ENCODE results near the gene APLP1. TPM values are rescaled to one million over a fixed set of nuclear protein-coding genes. Genes with fewer than 3 reads are reported as not detected.

APLP1 gene
- total RNA-seq, 1 experiment from 2014 or later = 14.9 TPM

DNA sequence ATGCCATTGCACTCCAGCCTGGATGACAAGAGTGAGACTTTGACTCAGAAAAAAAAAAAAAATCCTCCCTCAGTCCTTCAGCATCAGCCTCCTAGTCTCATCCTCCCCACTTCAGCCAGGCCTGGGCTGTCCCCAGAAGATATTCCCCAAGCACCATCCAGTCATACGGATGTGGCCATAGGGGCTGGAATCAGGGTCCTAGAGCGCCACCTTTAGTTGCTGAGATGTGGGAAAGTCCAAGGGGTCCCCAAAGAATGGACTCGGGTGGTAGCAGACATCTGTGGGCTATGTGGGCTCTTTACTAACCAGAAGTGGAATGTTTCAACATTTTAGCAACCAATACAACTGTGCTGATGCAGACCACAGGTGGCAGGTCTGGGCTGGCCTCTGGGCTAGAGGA is 42.8 kb downstream of the APLP1 start:
- H3K27ac ChIP-seq (ENCODE audit: low read depth, low read length, poor library complexity, severe bottlenecking) = no peak overlapping the region
- TF ChIP-seq, protein P1, sequence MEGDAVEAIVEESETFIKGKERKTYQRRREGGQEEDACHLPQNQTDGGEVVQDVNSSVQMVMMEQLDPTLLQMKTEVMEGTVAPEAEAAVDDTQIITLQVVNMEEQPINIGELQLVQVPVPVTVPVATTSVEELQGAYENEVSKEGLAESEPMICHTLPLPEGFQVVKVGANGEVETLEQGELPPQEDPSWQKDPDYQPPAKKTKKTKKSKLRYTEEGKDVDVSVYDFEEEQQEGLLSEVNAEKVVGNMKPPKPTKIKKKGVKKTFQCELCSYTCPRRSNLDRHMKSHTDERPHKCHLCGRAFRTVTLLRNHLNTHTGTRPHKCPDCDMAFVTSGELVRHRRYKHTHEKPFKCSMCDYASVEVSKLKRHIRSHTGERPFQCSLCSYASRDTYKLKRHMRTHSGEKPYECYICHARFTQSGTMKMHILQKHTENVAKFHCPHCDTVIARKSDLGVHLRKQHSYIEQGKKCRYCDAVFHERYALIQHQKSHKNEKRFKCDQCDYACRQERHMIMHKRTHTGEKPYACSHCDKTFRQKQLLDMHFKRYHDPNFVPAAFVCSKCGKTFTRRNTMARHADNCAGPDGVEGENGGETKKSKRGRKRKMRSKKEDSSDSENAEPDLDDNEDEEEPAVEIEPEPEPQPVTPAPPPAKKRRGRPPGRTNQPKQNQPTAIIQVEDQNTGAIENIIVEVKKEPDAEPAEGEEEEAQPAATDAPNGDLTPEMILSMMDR (conservative IDR thresholded peaks at IDR 0.05; ENCODE audit: low read depth, low read length) = no peak
- TF ChIP-seq EZH2 (IDR thresholded peaks at IDR 0.05; ENCODE audit: borderline replicate concordance, low read depth, low read length, poor library complexity, severe bottlenecking) = no peak
- CTCF ChIA-PET = no interaction called here
- H3K36me3 ChIP-seq (ENCODE audit: insufficient read depth, low read length, poor library complexity, severe bottlenecking) = no peaks in the 10 kb centered on the region
- no peak for DNase-seq (ENCODE audit: low spot score)
- intact Hi-C loops (cut with micrococcal nuclease; ENCODE audit: unreplicated experiment) = no loop called here
- H3K4me1 ChIP-seq (ENCODE audit: insufficient read depth, low read length, poor library complexity, severe bottlenecking) = no peaks in the 10 kb centered on the region
- no TSS peak for BruUV-seq (replicated peaks)
- H3K9me3 ChIP-seq (ENCODE audit: low read depth, low read length, poor library complexity, severe bottlenecking) = no peaks in the 10 kb centered on the region
- POLR2A ChIA-PET (ENCODE audit: low non-redundant PET) = no interaction called here
- no peak overlapping the region for H3K4me3 ChIP-seq (ENCODE audit: low read depth, low read length, poor library complexity, severe bottlenecking)
- no peaks in the 10 kb centered on the region for H3K27me3 ChIP-seq (replicated peaks; ENCODE audit: insufficient read depth, low read depth, low read length, poor library complexity)

DNA sequence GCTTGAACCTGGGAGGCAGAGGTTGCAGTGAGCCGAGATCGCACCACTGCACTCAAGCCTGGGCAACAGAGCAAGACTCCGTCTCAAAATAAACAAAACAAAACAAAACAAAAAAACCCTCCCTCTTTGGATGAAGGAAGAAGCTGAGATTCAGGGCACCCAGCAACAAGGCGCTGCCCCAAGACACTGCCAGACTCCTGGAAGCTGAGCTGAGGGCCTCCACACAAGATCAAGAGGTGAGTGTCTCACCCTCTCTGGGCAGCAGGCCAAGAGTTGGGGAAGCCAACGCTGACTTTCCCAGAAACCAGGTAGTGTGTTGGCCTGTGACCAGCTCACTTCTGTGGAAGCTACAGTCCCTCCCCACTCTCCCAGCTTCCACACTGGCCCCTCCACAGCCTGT is 43.4 kb downstream of the APLP1 start:
- Histone ChIP-seq H3K27ac (ENCODE audit: low read depth, low read length, poor library complexity, severe bottlenecking) (no peak overlapping the region), H3K4me1 (ENCODE audit: insufficient read depth, low read length, poor library complexity, severe bottlenecking) (no peaks in the 10 kb centered on the region), H3K9me3 (ENCODE audit: low read depth, low read length, poor library complexity, severe bottlenecking) (no peaks in the 10 kb centered on the region), H3K27me3 (replicated peaks; ENCODE audit: insufficient read depth, low read depth, low read length, poor library complexity) (no peaks in the 10 kb centered on the region), H3K36me3 (ENCODE audit: insufficient read depth, low read length, poor library complexity, severe bottlenecking) (no peaks in the 10 kb centered on the region), H3K4me3 (ENCODE audit: low read depth, low read length, poor library complexity, severe bottlenecking) (no peak overlapping the region)
- ChIA-PET CTCF (no interaction called here), POLR2A (ENCODE audit: low non-redundant PET) (no interaction called here)
- intact Hi-C loops (cut with micrococcal nuclease; ENCODE audit: unreplicated experiment) = no loop called here
- no peak for TF ChIP-seq EZH2 (IDR thresholded peaks at IDR 0.05; ENCODE audit: borderline replicate concordance, low read depth, low read length, poor library complexity, severe bottlenecking)
- TF ChIP-seq, protein P1 (conservative IDR thresholded peaks at IDR 0.05; ENCODE audit: low read depth, low read length) = no peak
- BruUV-seq (replicated peaks) = no TSS peak
- DNase-seq (ENCODE audit: low spot score) = no peak

DNA sequence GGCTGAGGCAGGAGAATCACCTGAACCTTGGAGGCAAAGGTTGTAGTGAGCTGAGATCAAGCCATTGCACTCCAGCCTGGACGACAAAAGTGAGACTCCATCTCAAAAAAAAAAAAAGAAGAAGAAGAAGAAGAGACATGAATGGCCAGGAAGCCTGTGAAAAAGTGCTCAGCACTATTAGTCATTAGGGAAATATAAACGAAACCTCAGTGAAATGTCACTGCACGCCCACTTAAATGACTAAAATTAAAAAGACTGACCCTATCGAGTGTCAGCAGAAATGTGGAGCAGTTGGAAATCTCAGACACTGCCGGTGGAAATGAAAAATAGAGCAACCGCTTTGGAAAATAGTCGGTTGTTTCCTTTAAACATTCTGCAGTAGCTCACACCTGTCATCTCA is 45.2 kb downstream of the APLP1 start:
- Histone ChIP-seq H3K27me3 (replicated peaks; ENCODE audit: insufficient read depth, low read depth, low read length, poor library complexity) (no peaks in the 10 kb centered on the region), H3K4me3 (ENCODE audit: low read depth, low read length, poor library complexity, severe bottlenecking) (no peak overlapping the region), H3K9me3 (ENCODE audit: low read depth, low read length, poor library complexity, severe bottlenecking) (no peaks in the 10 kb centered on the region), H3K27ac (ENCODE audit: low read depth, low read length, poor library complexity, severe bottlenecking) (no peak overlapping the region), H3K4me1 (ENCODE audit: insufficient read depth, low read length, poor library complexity, severe bottlenecking) (no peaks in the 10 kb centered on the region), H3K36me3 (ENCODE audit: insufficient read depth, low read length, poor library complexity, severe bottlenecking) (no peaks in the 10 kb centered on the region)
- no peak for DNase-seq (ENCODE audit: low spot score)
- TF ChIP-seq EZH2 (IDR thresholded peaks at IDR 0.05; ENCODE audit: borderline replicate concordance, low read depth, low read length, poor library complexity, severe bottlenecking) = no peak
- TF ChIP-seq, protein P1 (conservative IDR thresholded peaks at IDR 0.05; ENCODE audit: low read depth, low read length) = no peak
- intact Hi-C loops (cut with micrococcal nuclease; ENCODE audit: unreplicated experiment) = no loop called here
- no TSS peak for BruUV-seq (replicated peaks)
- POLR2A ChIA-PET (ENCODE audit: low non-redundant PET) = no interaction called here
- CTCF ChIA-PET = interaction anchor here (0.6 kb wide), 1 partner anchor 94 kb away, joined by 3 read pairs; no protein-coding TSS in a partner anchor
